H9 (cell line): ENCODE data around the gene FBXO17. TPM values are rescaled to one million over a fixed set of nuclear protein-coding genes. Genes with fewer than 3 reads are reported as not detected.

ENCODE experiments used
- DNase-seq: peaks from one replicate; pipeline ENCODE4 v3.0.0-alpha.2; 2017
- H2AFZ ChIP-seq: one replicate; pipeline ENCODE4 v1.6.1; 2013; ENCODE audit warnings: mild to moderate bottlenecking, low read length, control low read depth, moderate library complexity
- H2AK5ac ChIP-seq: 2 replicates; pipeline ENCODE4 v1.6.1; 2013; ENCODE audit warnings: low read length, control low read depth, mixed read lengths; ENCODE audit not compliant: insufficient read length
- H2BK120ac ChIP-seq: one replicate; pipeline ENCODE4 v1.6.1; 2013; ENCODE audit warnings: low read depth, mild to moderate bottlenecking, low read length, control low read depth, inconsistent platforms; ENCODE audit not compliant: poor library complexity, severe bottlenecking
- H2BK12ac ChIP-seq: 2 replicates; pipeline ENCODE4 v1.6.1; 2013; ENCODE audit warnings: low read length, control low read depth, mixed read lengths, low read depth; ENCODE audit not compliant: insufficient read length
- H2BK15ac ChIP-seq: 2 replicates; pipeline ENCODE4 v1.6.1; 2013; ENCODE audit warnings: low read depth, low read length, control low read depth
- H2BK20ac ChIP-seq: one replicate; pipeline ENCODE4 v1.6.1; 2013; ENCODE audit warnings: low read depth, mild to moderate bottlenecking, low read length, control low read depth, inconsistent platforms; ENCODE audit not compliant: poor library complexity, severe bottlenecking
- H2BK5ac ChIP-seq: 2 replicates; pipeline ENCODE4 v1.6.1; 2013; ENCODE audit warnings: low read length, control low read depth, mixed read lengths; ENCODE audit not compliant: insufficient read length
- H3K14ac ChIP-seq: 2 replicates; pipeline ENCODE4 v1.6.1; 2013; ENCODE audit warnings: low read length, control low read depth; ENCODE audit not compliant: insufficient read depth
- H3K18ac ChIP-seq: 2 replicates; pipeline ENCODE4 v1.6.1; 2013; ENCODE audit warnings: low read depth, mild to moderate bottlenecking, mixed read lengths, low read length, control low read depth; ENCODE audit not compliant: insufficient read length
- H3K23ac ChIP-seq: 2 replicates; pipeline ENCODE4 v1.6.1; 2013; ENCODE audit warnings: low read length, control low read depth, mixed read lengths, low read depth; ENCODE audit not compliant: insufficient read length
- H3K23me2 ChIP-seq: 2 replicates; pipeline ENCODE4 v1.6.1; 2013; ENCODE audit warnings: low read depth, mild to moderate bottlenecking, mixed read lengths, low read length, control low read depth; ENCODE audit not compliant: insufficient read length, poor library complexity, severe bottlenecking
- H3K27ac ChIP-seq: 2 replicates; pipeline ENCODE4 v1.5.1; 2013; ENCODE audit warnings: low read length, control low read depth, mixed read lengths, low read depth; ENCODE audit not compliant: insufficient read length
- H3K27me3 ChIP-seq: 2 replicates; pipeline ENCODE4 v1.6.1; 2013; ENCODE audit warnings: low read length, control low read depth, inconsistent platforms; ENCODE audit not compliant: insufficient read depth
- H3K4ac ChIP-seq: 2 replicates; pipeline ENCODE4 v1.6.1; 2013; ENCODE audit warnings: low read depth, mild to moderate bottlenecking, control low read depth, inconsistent platforms, low read length, moderate library complexity
- H3K4me1 ChIP-seq: 2 replicates; pipeline ENCODE4 v1.6.1; 2013; ENCODE audit warnings: low read length, control low read depth, inconsistent platforms; ENCODE audit not compliant: insufficient read depth
- H3K4me2 ChIP-seq: 2 replicates; pipeline ENCODE4 v1.6.1; 2013; ENCODE audit warnings: low read length, control low read depth, mixed read lengths; ENCODE audit not compliant: insufficient read length, insufficient read depth
- H3K56ac ChIP-seq: 2 replicates; pipeline ENCODE4 v1.6.1; 2013; ENCODE audit warnings: low read depth, mild to moderate bottlenecking, mixed read lengths, low read length, control low read depth; ENCODE audit not compliant: insufficient read length
- H3K79me1 ChIP-seq: 2 replicates; pipeline ENCODE4 v1.6.1; 2013; ENCODE audit warnings: low read depth, mild to moderate bottlenecking, moderate library complexity, low read length, control low read depth, inconsistent platforms; ENCODE audit not compliant: insufficient read depth, poor library complexity, severe bottlenecking
- H3K79me2 ChIP-seq: 2 replicates; pipeline ENCODE4 v1.6.1; 2013; ENCODE audit warnings: low read length, control low read depth, inconsistent platforms; ENCODE audit not compliant: insufficient read depth
- H3K9ac ChIP-seq: 2 replicates; pipeline ENCODE4 v1.6.1; 2013; ENCODE audit warnings: low read length, control low read depth, mixed read lengths; ENCODE audit not compliant: insufficient read length; ENCODE audit errors: extremely low read depth
- H3K9me3 ChIP-seq: one replicate; pipeline ENCODE4 v1.6.1; 2013; ENCODE audit warnings: low read depth, low read length, inconsistent platforms; ENCODE audit not compliant: control insufficient read depth
- H3T11ph ChIP-seq: one replicate; pipeline ENCODE4 v1.6.1; 2013; ENCODE audit warnings: mild to moderate bottlenecking, low read length, control low read depth, inconsistent platforms
- H4K20me1 ChIP-seq: one replicate; pipeline ENCODE4 v1.6.1; 2013; ENCODE audit not compliant: control insufficient read depth, insufficient read length, insufficient read depth
- H4K5ac ChIP-seq: 2 replicates; pipeline ENCODE4 v1.6.1; 2013; ENCODE audit warnings: low read depth, mild to moderate bottlenecking, mixed read lengths, low read length, control low read depth; ENCODE audit not compliant: insufficient read length
- H4K8ac ChIP-seq: replicated peaks from 2 replicates; pipeline ENCODE4 v1.6.1; 2013; ENCODE audit warnings: low read length, control low read depth, mixed read lengths, low read depth; ENCODE audit not compliant: insufficient read length
- H4K91ac ChIP-seq: 2 replicates; pipeline ENCODE4 v1.6.1; 2013; ENCODE audit warnings: low read depth, mild to moderate bottlenecking, moderate library complexity, mixed read lengths, low read length, control low read depth; ENCODE audit not compliant: insufficient read length
- H3K27ac Mint-ChIP-seq, 3 experiments: 2 replicates in 2 of 3; 3 replicates in 1 of 3; pipeline ENCODE4 v1.8.0; 2020 to 2021; ENCODE audit warnings: mixed read lengths in 3 of 3, mild to moderate bottlenecking in 1 of 3, moderate library complexity in 1 of 3
- H3K27me3 Mint-ChIP-seq: 2 replicates; pipeline ENCODE4 v1.8.0; 2021; ENCODE audit warnings: low read depth, mild to moderate bottlenecking, moderate library complexity, mixed read lengths
- H3K36me3 Mint-ChIP-seq, 3 experiments: 2 replicates in 2 of 3; 3 replicates in 1 of 3; pipeline ENCODE4 v1.8.0; 2020 to 2021; ENCODE audit warnings: low read depth in 3 of 3, mixed read lengths in 3 of 3; ENCODE audit not compliant: insufficient read depth in 1 of 3
- H3K4me1 Mint-ChIP-seq, 2 experiments: 2 replicates each; pipeline ENCODE4 v1.8.0; 2020; ENCODE audit warnings: mixed read lengths in 2 of 2
- H3K4me3 Mint-ChIP-seq, 2 experiments: 2 replicates in 1 of 2; 3 replicates in 1 of 2; pipeline ENCODE4 v1.8.0; 2020 to 2021; ENCODE audit warnings: mild to moderate bottlenecking in 2 of 2, mixed read lengths in 2 of 2, moderate library complexity in 1 of 2
- H3K9me3 Mint-ChIP-seq, 2 experiments: 2 replicates in 1 of 2; 3 replicates in 1 of 2; pipeline ENCODE4 v1.8.0; 2020; ENCODE audit warnings: mild to moderate bottlenecking in 2 of 2, mixed read lengths in 2 of 2, moderate library complexity in 1 of 2
- CTCF ChIP-seq: fragments of 200-600 bp; sonication (generic); conservative IDR thresholded peaks from 3 replicates; pipeline ENCODE4 v1.8.0; 2021; ENCODE audit warnings: antibody characterized with exemption, mild to moderate bottlenecking
- WGBS: extraction: QIAGEN DNeasy Blood & Tissue Kit; methylation state at CpG from one replicate; pipeline ENCODE4 v1.1.7; 2013; ENCODE audit warnings: missing lambda C conversion rate, low lambda C conversion rate, mixed read lengths; ENCODE audit not compliant: insufficient read length; ENCODE audit errors: extremely low coverage; 5-methylcytosine and 5-hydroxymethylcytosine counted together
- total RNA-seq: library from RNA; stranded (reverse); gene quantifications from 2 replicates; pipeline ENCODE4 v1.2.1, GENCODE V29; 2021

FBXO17 gene
- total RNA-seq, 1 experiment from 2014 or later: 25.5 TPM

GRCh38 chr19:38905620-38906019 is 69.9 kb downstream of the FBXO17 start:
- Histone ChIP-seq H2AK5ac (no peak overlapping the region), H3K4ac (no peak overlapping the region), H4K5ac (no peak overlapping the region), H4K20me1 (no peaks in the 10 kb centered on the region), H3K18ac (no peak overlapping the region), H3K56ac (no peak overlapping the region), H3K23me2 (no peaks in the 10 kb centered on the region), H3K9me3 (no peaks in the 10 kb centered on the region), H3K27me3 (no peaks in the 10 kb centered on the region), H3K14ac (no peak overlapping the region), H3K23ac (no peak overlapping the region), H3K9ac (no peak overlapping the region), H3K79me2 (no peaks in the 10 kb centered on the region), H2BK120ac (no peak overlapping the region), H2BK12ac (no peak overlapping the region), H4K91ac (no peak overlapping the region), H3K4me1 (no peaks in the 10 kb centered on the region; the same call in 1 of the 2 replicates), H2AFZ (no peak overlapping the region), H2BK5ac (no peak overlapping the region), H2BK20ac (no peak overlapping the region), H3K79me1 (no peaks in the 10 kb centered on the region), H2BK15ac (no peak overlapping the region), H3T11ph (no peak overlapping the region), H3K4me2 (no peak overlapping the region), H3K27ac (no peak overlapping the region), H4K8ac (no peak overlapping the region)
- no peaks in the 10 kb centered on the region; the same call in none of the 2 replicates for H3K27me3 Mint-ChIP-seq
- H3K4me1 Mint-ChIP-seq: peaks cover 7 to 9% of the 10 kb centered on the region in 2 experiments
- TF ChIP-seq CTCF: no peak
- H3K36me3 Mint-ChIP-seq: peaks cover 13 to 37% (median 28%) of the 10 kb centered on the region in 3 experiments; a peak in 6 of 7 replicates
- no CpG with 5 or more reads among the region's 4 CpGs for WGBS
- peaks cover 0 to 3% of the 10 kb centered on the region in 2 experiments; a peak in 1 of 5 replicates for H3K9me3 Mint-ChIP-seq
- no peak overlapping the region for H3K4me3 Mint-ChIP-seq
- no peak for DNase-seq
- 0 out of 7 replicates have a peak overlapping the region, but pooled peaks of 1 of the 3 experiments have one; percentile 39 for H3K27ac Mint-ChIP-seq
